NCI-H748 (cell line): Measurements from ENCODE around the gene TROAP.
"Not testable (repeated sequence)": the region's sequence is repeated elsewhere in the genome, so short reads cannot be mapped to it uniquely, and the experiment has no call there.

Experiments
- DNase-seq: peaks from one replicate; lab custom pipeline; 2025; ENCODE audit not compliant: unreplicated experiment; lab: John Stamatoyannopoulos, UW

The TROAP gene, protein sequence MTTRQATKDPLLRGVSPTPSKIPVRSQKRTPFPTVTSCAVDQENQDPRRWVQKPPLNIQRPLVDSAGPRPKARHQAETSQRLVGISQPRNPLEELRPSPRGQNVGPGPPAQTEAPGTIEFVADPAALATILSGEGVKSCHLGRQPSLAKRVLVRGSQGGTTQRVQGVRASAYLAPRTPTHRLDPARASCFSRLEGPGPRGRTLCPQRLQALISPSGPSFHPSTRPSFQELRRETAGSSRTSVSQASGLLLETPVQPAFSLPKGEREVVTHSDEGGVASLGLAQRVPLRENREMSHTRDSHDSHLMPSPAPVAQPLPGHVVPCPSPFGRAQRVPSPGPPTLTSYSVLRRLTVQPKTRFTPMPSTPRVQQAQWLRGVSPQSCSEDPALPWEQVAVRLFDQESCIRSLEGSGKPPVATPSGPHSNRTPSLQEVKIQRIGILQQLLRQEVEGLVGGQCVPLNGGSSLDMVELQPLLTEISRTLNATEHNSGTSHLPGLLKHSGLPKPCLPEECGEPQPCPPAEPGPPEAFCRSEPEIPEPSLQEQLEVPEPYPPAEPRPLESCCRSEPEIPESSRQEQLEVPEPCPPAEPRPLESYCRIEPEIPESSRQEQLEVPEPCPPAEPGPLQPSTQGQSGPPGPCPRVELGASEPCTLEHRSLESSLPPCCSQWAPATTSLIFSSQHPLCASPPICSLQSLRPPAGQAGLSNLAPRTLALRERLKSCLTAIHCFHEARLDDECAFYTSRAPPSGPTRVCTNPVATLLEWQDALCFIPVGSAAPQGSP

DNA sequence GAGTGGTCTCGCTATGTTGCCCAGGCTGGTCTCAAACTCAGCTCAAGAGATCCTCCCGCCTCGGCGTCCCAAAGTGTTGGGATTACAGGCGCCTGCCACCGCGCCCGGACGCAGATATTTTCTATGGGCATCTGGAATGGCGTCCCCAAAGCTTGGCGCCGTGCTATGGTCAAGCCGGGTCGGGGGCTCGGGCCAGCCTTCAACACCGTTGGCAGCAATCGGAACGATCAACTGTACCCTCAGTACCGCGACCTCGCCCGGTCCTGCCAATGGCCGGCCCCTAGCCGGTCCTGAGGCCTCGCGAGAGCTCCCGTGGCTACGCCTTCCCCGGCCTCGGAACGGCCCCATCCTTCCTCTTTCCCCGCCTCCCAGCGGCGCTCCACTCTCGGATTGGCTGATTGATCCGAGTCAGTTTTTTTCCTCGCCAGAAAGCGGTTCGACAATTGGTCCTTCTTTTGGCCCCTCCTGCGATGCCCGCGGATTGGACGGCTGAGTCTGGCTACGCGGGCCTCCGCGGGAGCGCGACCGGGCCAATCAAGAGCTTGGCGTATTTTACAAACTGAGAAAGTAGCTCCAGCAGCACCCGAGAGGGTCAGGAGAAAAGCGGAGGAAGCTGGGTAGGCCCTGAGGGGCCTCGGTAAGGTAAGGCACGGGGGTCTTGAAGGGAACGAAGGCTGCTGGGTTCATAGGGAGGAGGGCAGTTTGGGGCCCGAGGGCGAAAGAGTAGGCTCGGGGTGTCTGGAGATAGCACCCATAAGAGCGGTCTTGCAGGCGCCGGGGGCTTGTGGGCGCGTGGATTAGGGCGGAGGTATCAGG lies at the start of gene TROAP:
TROAP (plus strand) TSS at position 548 of the 816 bp plus-strand sequence. CDS start 354 bp downstream, outside the sequence.
- DNase-seq, result peak; percentile 99

DNA sequence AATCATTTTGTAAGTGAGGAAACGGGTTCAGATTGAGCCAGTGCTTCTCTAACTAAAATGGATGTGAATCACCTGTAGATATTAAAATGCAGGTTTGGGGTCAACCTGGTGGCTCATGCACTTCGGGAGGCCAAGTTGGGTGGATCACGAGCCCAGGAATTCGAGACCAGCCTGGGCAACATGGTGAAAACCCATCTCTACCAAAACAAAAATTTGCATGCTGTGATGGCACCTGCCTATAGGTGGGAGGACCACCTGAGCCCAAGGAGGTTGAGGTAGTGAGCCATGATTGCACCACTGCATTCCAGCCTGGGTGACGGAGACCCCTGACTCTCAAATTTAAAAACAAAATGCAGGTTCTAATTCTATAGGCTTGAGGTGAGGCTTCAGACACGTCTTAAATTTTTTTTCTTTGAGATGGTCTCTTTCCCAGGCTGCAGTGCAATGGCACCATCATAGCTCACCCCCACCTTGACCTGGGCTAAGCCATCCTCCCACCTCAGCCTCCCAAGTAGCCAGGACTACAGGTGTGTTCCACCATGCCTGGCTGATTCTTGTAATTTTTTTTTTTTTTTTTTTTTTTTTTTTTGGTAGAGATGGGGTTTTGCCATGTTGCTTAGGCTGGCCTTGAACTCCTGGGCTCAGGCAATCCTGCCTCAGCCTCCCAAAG lies 49.2 kb upstream of the TROAP start:
- DNase-seq, result no peak

DNA sequence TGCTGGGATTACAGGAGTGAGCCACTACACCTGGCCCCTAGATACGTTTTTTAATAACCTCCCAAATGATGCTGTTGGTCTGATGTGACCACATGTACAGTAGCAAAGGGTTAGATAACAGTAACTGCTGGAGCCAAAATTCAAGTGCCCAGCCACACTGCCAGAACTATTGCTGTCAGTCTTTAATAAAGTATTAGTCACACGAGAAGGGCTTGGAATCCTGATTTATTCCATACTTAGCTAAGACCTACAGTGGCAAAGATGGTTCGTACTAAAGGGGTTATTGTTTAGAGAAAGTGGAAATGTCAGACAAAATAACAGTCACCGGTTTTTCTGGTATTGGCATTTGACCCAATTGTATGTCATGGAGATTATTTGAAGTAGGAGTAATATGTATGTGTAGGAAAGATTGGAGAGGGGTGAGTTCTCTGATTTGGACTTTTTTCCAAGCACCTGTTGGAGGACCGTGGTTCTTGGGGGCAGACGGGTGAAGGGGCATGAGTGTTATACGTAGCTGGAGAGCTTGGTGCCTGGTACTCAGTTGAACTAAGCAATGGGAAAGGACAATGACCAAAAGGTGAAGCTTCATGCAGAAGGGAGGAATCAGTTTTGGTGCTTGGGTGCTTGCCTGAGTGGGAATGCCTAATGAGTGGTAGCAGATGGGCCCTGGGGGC lies 48.5 kb upstream of the TROAP start:
- DNase-seq, result no peak

DNA sequence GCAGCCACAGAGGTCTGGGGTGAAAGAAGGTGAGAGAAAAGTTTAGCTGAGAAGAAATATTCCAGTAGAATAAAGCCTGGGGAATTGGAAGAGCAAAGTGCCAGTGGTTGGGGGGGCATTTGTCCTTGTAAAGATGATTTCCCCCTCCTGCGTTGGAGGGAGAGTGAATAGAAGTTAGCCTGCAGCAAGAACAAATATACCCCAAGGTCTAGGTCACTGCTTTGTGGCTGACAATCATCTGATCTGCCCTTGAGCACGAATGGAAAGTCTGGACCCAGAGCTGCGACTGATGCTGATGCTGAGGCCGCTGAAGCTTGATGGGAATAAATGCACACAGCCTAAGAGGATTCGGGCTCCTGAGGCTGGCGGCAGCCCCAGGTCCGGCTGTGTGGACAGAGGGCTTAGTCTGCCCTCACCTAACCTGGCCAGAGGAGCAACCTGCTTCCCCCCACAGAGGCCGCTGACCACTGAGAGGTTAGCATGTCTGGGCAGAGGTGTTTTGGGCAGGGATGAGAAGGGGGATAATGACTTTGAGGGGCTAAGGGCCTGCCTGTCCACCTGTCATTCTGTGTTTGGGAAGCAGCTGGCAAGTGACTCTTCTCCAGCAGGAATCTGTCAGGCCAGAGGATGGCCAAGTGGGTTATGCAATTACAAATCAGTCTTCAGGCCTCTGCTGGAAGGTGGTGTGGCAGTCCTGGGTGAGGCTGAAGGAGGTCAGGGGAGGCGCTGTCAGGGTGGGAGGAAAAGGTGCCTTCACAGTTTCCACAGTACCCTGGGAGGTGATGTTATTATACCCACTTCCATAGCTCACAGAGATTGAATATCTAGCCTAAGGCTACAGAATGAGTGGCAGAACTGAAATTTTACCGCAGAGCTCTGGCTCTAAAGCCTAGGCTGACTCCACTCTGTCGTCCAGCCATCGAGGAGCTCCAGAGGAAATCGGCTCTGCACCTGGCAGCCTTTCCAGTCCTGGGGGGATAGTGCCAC lies 46.5 kb upstream of the TROAP start:
- no peak for DNase-seq

GRCh38 chr12:49277466-49277865 lies 45.6 kb upstream of the TROAP start:
- no peak for DNase-seq

GRCh38 chr12:49279706-49280159 lies 43.3 kb upstream of the TROAP start:
- DNase-seq, result peak; percentile 16

DNA sequence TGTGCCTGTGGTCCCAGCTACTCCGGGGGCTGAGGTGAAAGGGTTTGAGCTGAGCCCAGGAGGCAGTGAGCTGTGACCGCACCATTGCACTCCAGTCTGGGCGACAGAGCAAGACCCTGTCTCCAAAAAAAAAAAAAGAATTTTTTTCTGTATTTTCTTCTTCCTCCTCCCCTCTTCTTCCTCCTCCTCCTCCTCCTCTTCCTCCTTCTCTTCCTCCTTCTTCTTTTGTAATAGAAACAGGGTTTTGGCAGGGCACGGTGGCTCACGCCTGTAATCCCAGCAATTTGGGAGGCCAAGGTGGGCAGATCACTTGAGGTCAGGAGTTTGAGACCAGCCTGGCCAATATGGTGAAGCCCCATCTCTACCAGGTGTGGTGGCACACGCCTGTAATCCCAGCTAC lies 42.5 kb upstream of the TROAP start:
- DNase-seq, result not testable (repeated sequence)

DNA sequence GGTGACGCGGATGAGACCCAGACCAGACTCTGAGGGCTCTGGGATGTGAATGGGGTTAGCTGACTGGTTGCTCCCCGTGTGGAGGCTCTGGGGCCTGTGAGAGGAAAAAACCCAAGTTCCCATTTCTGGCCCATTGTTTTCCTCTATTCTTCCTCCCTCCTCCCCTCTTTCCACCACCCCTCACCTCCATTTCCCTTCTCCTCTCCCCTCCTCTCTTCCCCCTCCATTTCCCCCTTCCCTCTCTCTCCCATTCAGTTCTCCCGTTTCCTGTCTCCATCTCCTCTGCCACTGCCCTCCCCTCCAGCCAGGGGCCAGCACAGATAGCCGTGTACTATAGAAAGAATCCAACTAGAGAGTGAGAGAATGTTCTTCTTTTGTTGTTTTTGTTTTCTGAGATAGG lies 40.8 kb upstream of the TROAP start:
- DNase-seq, result no peak

- DNase-seq, result not testable (repeated sequence)
Measured at GRCh38 chr12:49282740-49283375, 40.2 kb upstream of the TROAP start.

- no peak for DNase-seq
Measured at GRCh38 chr12:49283541-49284429, 39.3 kb upstream of the TROAP start.

GRCh38 chr12:49284672-49285071 lies 38.4 kb upstream of the TROAP start:
- no peak for DNase-seq

DNA sequence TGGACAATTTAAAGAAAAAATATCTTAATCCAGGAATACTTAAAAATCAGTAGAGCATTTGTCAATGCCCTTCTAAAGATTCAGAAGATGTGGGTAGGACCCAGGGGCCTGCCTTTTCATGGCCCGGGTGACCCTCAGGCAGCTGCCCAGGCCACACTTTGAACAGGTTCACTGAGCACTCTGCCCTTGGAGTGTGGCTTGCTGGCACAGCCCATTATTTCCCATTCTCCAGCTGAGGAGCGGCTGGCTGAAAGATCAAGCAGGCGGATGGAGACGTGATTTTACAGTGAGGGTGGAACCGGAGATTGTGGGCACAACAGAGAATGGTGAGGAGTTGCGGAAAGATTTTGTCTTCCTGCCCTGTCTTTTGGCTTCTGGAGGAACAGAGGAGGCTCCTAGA lies 35.2 kb upstream of the TROAP start:
- DNase-seq, result no peak

DNA sequence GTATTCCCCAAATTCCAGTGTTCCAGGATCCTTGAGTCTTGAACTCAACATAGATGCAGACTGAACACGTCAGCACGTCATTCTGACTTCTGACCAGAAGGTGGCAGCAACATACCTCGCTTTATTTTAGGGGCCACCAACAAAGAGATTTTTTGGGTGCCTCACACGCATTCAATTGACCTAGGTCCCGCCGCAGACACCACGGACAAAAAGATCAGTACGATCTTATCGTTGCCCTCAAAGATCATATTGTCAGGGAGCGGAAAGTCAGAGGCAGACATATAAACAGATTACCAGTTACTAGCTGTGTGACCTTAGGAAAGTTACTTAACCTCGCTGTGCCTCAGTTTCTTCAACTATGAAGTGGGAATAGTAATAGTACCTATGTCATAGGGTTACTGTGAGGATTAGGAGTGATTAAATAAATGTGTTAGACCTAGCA lies 34.6 kb upstream of the TROAP start:
- peak; percentile 47 for DNase-seq

DNA sequence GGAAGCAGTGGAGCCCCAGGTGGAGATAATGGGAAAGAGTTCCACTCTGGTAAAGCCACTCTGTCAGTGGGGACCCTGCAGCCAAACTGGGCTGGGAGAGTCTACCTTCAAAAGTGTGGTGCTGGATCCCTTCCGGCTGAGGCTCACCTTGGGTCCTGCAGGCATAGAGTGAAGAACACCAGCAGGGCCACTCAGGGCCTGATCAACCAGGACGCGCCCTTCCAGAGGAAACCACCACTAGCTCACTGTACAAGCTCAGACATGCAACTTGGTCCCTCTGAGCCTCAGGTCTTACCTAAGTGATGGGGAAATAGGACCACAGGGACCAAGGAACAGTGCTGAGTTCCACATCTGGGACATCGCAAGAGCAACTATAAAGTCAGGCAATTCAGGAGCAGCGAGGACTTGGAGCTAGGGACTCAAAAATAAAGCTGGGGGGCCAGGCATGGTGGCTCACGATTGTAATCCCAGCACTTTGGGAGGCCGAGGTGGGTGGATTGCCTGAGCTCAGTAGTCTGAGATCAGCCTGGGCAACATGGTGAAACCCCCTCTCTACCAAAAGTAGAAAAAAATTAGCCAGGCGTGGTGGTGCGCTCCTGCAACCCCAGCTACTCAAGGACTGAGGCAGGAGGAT lies 34.0 kb upstream of the TROAP start:
- no peak for DNase-seq

- no peak for DNase-seq
Measured at GRCh38 chr12:49292729-49293055, 30.4 kb upstream of the TROAP start.

DNA sequence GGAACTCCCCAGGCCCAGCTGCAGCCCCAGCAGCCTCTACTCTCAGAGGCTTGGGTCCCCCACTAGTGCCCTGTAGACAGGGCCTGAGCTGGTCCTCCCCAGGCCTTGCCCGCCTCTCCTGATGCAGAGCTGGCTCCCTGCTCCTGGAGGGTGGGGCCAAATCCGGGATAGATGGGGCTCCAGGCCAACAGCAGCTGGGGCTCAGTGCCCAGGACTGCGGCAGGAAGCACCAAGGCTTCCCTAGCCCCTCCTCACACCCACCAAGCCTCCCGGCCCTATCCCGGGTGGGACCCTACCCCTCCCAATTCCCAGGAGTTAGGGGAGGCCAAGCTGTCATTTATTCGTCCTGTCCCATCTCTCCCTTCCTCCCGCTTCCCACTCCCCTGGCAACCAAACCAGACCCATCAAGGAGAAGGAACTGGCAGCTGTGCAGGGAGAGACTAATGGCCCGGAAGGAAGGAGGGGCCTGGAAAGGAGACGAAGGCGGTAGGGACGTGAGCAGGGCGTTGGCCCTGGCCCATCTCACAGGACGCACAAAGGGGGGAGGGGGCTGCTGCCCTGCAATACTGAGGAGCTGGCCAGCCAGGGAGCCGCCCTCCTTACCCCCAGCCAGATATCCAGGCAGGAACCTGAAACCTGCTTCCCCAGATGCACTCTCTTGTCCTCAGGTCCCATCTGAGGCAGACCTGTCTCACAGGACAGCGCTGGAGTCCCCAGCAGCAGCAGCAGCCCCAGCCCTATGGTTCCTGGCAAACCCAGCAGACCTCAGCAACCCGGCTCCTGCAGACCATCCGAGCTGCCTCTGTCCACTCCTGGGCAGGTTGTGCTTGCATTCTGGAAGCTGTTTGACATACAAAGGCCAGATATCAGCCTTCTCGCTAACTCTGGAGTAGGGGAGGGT lies 29.7 kb upstream of the TROAP start:
- peak; percentile 19 for DNase-seq
